ENCODE data around the gene BCAM. TPM values are rescaled to one million over a fixed set of nuclear protein-coding genes. Genes with fewer than 3 reads are reported as not detected.
"Not testable (repeated sequence)": the region's sequence is repeated elsewhere in the genome, so short reads cannot be mapped to it uniquely, and the experiment has no call there.

BCAM gene
- total and polyA plus RNA-seq, 4 donors = 10.5 to 87.4 (median 19.1) TPM

DNA sequence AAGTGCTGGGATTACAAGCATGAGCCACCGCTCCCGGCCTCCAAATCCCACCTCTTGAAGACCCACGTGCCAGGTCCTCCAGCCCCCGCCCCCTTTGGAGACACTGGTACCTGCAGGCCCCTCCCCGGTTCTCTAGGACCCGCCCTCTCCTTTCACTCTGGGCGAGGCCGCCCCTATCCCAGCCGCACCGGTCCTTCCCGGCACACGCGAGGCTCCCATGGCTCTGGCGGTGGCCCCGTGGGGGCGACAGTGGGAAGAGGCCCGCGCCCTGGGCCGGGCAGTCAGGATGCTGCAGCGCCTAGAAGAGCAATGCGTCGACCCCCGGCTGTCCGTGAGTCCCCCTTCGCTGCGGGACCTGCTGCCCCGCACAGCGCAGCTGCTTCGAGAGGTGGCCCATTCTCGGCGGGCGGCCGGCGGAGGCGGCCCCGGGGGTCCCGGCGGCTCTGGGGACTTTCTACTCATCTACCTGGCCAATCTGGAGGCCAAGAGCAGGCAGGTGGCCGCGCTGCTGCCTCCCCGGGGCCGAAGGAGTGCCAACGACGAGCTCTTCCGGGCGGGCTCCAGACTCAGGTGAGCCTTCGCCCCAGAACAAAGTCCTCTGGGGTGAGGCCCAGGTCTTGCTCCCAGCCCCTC lies 31.1 kb upstream of the BCAM start, which contains the start of gene CBLC:
TSS of gene CBLC (plus strand) at position 176 of the 633 bp plus-strand sequence. CDS start at position 218, 42 bp downstream.
- peak within 1 kb of the TSS; percentile 81 to 91 for H3K27ac ChIP-seq (ENCODE audit: low read depth in 1 of 2, low read length in 2 of 2)
- H3K9me3 ChIP-seq (ENCODE audit: control insufficient read depth in 4 of 4, low read length in 3 of 4) = no peaks in the 10 kb centered on the region
- H3K36me3 ChIP-seq (ENCODE audit: control insufficient read depth in 4 of 4, insufficient read depth in 3 of 4, low read depth in 1 of 4, low read length in 3 of 4) = peaks cover 0 to 3% (median 0%) of the 10 kb centered on the region in 4 donors
- TF ChIP-seq HNF4A (conservative IDR thresholded peaks at IDR 0.05) (peak; percentile 48 to 64), FOXA1 (IDR thresholded peaks at IDR 0.05) (no peak), REST (IDR thresholded peaks at IDR 0.05) (no peak), RXRA (IDR thresholded peaks at IDR 0.05) (peak in 1 of 2 donors; percentile 6), JUND (IDR thresholded peaks at IDR 0.05) (no peak), RAD21 (IDR thresholded peaks at IDR 0.05) (peak; percentile 12 to 37), YY1 (IDR thresholded peaks at IDR 0.05) (peak; percentile 29), EGR1 (IDR thresholded peaks at IDR 0.05; ENCODE audit: low read depth in 2 of 2) (no peak), SP1 (IDR thresholded peaks at IDR 0.05) (peak; percentile 29)
- TF ChIP-seq, protein P1, sequence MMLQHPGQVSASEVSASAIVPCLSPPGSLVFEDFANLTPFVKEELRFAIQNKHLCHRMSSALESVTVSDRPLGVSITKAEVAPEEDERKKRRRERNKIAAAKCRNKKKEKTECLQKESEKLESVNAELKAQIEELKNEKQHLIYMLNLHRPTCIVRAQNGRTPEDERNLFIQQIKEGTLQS (IDR thresholded peaks at IDR 0.05) = no peak
- WGBS = 6% methylated on average over 47 of the region's 47 CpGs
- H3K27me3 ChIP-seq (ENCODE audit: control insufficient read depth in 4 of 4, insufficient read depth in 4 of 4, low read length in 3 of 4) = no peaks in the 10 kb centered on the region
- no peak within 1 kb of the TSS for H3K9ac ChIP-seq (ENCODE audit: low read depth in 1 of 2, low read length in 2 of 2)
- DNase-seq (ENCODE audit: low spot score) = peak; percentile 46
- H3K4me1 ChIP-seq (ENCODE audit: control insufficient read depth in 4 of 4, insufficient read depth in 4 of 4, low read length in 3 of 4) = peaks cover 8 to 28% (median 12%) of the 10 kb centered on the region in 4 donors
- H3K4me3 ChIP-seq (ENCODE audit: low read depth in 1 of 3, low read length in 3 of 3) = peak within 1 kb of the TSS; percentile 67 to 84 (median 74)

DNA sequence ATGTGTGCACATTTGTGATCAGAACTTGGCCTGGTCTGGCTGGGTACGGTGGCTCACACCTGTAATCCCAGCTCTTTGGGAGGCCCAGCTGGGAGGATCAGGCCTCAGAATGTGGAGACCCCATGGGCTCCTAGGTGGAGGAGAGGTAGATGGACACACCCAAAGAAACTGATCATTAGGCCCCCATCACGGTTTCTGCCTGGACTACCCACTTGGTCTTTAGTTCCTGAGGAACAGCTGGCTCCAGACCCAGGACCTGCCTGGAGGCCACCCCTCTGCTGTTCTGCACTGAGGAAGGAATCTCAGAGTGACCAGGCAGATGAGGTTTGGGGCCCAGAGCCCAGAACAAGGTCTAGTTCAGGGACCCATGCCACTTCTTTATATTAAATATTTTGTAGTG lies 29.8 kb upstream of the BCAM start:
- 91% methylated on average over 2 of the region's 2 CpGs for WGBS
- H3K36me3 ChIP-seq (ENCODE audit: control insufficient read depth in 4 of 4, insufficient read depth in 3 of 4, low read depth in 1 of 4, low read length in 3 of 4) = peaks cover 0 to 3% (median 0%) of the 10 kb centered on the region in 4 donors
- H3K4me3 ChIP-seq (ENCODE audit: low read depth in 1 of 3, low read length in 3 of 3) = no peak overlapping the region
- H3K27me3 ChIP-seq (ENCODE audit: control insufficient read depth in 4 of 4, insufficient read depth in 4 of 4, low read length in 3 of 4) = no peaks in the 10 kb centered on the region
- H3K9ac ChIP-seq (ENCODE audit: low read depth in 1 of 2, low read length in 2 of 2) = no peak overlapping the region
- H3K27ac ChIP-seq (ENCODE audit: low read depth in 1 of 2, low read length in 2 of 2) = no peak overlapping the region
- no peak for TF ChIP-seq GABPA (IDR thresholded peaks at IDR 0.05 in 1 of 2, conservative IDR thresholded peaks at IDR 0.05 in 1 of 2)
- no peak for TF ChIP-seq RXRA (IDR thresholded peaks at IDR 0.05)
- TF ChIP-seq RAD21 (IDR thresholded peaks at IDR 0.05) = no peak
- TF ChIP-seq, protein P2, sequence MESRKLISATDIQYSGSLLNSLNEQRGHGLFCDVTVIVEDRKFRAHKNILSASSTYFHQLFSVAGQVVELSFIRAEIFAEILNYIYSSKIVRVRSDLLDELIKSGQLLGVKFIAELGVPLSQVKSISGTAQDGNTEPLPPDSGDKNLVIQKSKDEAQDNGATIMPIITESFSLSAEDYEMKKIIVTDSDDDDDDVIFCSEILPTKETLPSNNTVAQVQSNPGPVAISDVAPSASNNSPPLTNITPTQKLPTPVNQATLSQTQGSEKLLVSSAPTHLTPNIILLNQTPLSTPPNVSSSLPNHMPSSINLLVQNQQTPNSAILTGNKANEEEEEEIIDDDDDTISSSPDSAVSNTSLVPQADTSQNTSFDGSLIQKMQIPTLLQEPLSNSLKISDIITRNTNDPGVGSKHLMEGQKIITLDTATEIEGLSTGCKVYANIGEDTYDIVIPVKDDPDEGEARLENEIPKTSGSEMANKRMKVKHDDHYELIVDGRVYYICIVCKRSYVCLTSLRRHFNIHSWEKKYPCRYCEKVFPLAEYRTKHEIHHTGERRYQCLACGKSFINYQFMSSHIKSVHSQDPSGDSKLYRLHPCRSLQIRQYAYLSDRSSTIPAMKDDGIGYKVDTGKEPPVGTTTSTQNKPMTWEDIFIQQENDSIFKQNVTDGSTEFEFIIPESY (IDR thresholded peaks at IDR 0.05) = no peak
- TF ChIP-seq FOXA1 (IDR thresholded peaks at IDR 0.05) = no peak
- no peak for TF ChIP-seq SP1 (IDR thresholded peaks at IDR 0.05)
- no peak for TF ChIP-seq YY1 (IDR thresholded peaks at IDR 0.05)
- TF ChIP-seq, protein P3, sequence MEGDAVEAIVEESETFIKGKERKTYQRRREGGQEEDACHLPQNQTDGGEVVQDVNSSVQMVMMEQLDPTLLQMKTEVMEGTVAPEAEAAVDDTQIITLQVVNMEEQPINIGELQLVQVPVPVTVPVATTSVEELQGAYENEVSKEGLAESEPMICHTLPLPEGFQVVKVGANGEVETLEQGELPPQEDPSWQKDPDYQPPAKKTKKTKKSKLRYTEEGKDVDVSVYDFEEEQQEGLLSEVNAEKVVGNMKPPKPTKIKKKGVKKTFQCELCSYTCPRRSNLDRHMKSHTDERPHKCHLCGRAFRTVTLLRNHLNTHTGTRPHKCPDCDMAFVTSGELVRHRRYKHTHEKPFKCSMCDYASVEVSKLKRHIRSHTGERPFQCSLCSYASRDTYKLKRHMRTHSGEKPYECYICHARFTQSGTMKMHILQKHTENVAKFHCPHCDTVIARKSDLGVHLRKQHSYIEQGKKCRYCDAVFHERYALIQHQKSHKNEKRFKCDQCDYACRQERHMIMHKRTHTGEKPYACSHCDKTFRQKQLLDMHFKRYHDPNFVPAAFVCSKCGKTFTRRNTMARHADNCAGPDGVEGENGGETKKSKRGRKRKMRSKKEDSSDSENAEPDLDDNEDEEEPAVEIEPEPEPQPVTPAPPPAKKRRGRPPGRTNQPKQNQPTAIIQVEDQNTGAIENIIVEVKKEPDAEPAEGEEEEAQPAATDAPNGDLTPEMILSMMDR (IDR thresholded peaks at IDR 0.05; ENCODE audit: low read depth, low read length, missing input control) = no peak
- TF ChIP-seq NR2F2 (IDR thresholded peaks at IDR 0.05) = no peak
- no peak for TF ChIP-seq HNF4A (conservative IDR thresholded peaks at IDR 0.05)
- DNase-seq (ENCODE audit: low spot score) = no peak
- no peaks in the 10 kb centered on the region for H3K9me3 ChIP-seq (ENCODE audit: control insufficient read depth in 4 of 4, low read length in 3 of 4)
- H3K4me1 ChIP-seq (ENCODE audit: control insufficient read depth in 4 of 4, insufficient read depth in 4 of 4, low read length in 3 of 4) = peaks cover 3 to 19% (median 7%) of the 10 kb centered on the region in 4 donors

GRCh38 chr19:44781694-44782093 lies 27.2 kb upstream of the BCAM start:
- DNase-seq (ENCODE audit: low spot score); H3K27me3 ChIP-seq (ENCODE audit: control insufficient read depth in 4 of 4, insufficient read depth in 4 of 4, low read length in 3 of 4); H3K4me1 ChIP-seq (ENCODE audit: control insufficient read depth in 4 of 4, insufficient read depth in 4 of 4, low read length in 3 of 4); H3K27ac ChIP-seq (ENCODE audit: low read depth in 1 of 2, low read length in 2 of 2); H3K36me3 ChIP-seq (ENCODE audit: control insufficient read depth in 4 of 4, insufficient read depth in 3 of 4, low read depth in 1 of 4, low read length in 3 of 4); H3K4me3 ChIP-seq (ENCODE audit: low read depth in 1 of 3, low read length in 3 of 3); H3K9me3 ChIP-seq (ENCODE audit: control insufficient read depth in 4 of 4, low read length in 3 of 4); H3K9ac ChIP-seq (ENCODE audit: low read depth in 1 of 2, low read length in 2 of 2): not testable (repeated sequence)
- 100% methylated on average over 2 of the region's 2 CpGs for WGBS
